HG03039 (cell line): ENCODE measurements around the gene SERGEF.

Source experiments
- ATAC-seq: cut with Tn5 transposase; IDR thresholded peaks from one replicate; pipeline ENCODE4 v1.9.1; 2021; ENCODE audit warnings: mild to moderate bottlenecking, moderate library complexity; ENCODE audit not compliant: unreplicated experiment

The SERGEF gene

DNA sequence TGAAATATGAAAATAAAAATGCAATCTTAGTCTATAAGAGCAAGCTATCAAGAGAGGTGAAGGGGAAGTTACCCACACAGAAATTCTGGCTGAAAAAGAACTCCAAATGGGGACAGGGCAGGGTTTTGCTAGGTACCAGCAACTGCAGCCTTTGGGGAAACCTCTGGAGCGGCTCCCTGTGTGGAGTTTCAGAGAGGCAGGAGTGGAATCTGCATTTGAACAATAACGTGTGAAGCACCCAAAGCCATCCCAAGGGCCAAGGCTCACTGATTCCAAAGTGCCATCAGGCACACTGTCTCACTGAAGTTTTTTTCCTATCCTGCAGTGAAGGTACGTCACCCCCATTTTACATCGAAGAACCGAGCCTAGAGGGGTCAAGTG, 190.5 kb downstream of the SERGEF start:
- no peak for ATAC-seq

DNA sequence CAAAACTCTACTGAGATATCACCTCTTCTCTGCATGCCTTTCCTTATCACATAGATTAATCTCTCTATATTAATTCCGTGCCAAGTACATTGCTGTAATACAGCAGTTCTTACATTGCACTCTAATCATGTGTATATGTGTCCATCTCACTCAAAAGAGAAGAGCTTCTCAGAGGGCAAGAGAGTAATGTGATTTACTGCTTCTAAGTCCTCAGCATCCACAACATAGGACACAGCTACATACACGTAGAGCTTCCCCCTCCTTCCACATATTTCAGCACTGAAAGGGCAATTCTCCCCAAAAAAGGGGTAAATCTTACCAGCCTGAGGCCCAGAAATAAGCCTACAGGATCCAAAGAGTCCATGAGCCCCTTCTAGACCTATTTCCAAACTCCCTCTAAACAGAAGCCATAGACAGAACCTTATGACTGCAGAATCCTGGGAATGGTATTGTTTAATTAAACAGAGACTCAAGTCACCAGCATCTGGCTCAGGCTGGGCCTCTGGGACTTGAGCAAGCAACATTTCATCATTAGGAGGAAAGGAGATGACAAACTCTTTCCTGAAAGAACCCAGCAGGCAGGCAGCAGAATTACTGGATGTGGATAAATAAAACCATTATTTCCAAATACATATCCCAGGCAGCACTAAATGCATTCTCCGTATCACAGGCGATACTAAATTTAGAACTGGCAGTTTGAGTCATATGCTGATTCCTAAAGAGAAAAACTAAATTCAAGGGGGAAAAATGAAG, 191.0 kb downstream of the SERGEF start:
- no peak for ATAC-seq

DNA sequence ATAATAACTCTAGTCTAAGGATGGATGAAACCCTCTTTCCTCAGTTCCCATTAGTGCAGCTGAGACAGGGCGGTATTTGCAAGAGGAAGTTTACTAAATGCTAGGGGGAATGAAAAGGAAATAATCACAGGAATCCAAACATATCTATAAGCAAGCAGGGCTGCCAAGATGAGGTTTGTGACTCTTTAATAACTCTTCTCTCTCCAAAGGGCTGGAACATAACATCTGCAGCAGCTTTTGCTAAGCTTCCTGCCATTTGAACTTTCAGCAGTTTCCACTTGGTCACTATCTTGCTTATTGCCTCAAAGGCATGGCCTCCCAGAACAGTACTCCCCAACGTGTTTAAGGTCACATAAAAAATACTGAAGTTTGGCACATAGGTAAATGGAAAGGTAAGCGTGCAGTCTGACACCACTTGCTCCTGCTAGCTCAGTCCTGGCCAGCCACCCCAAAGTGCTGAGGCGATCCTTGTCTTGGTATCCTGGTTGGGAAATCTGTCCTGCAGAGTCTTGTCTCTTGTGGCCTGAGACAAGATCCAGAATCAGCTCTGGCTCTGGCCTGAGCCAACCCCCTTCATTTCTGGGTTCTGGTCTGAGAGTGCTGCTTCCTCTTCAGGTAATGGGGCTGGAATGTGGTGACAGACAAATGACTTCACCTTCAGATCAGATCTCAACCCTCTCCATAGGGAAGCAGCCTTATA, 196.5 kb downstream of the SERGEF start:
- no peak for ATAC-seq

DNA sequence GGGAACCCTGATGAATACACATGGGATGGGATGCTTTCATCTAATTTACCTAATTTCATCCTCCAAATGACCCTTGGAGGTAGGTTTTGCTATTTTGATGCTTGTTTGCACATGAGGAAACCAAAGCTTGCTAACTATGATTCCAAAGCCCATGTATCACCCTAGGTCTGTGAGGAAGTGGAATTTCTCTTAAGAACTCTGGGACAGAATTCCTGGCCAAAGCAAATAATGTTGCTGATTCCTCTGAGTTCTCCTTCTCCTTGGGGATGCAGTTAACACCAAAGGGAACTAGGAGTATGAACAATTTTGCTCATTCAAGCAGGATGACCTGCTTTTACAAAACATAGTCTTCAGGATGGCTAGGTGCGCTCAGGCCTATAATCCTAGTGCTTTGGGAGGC, 198.3 kb downstream of the SERGEF start:
- ATAC-seq = no peak

DNA sequence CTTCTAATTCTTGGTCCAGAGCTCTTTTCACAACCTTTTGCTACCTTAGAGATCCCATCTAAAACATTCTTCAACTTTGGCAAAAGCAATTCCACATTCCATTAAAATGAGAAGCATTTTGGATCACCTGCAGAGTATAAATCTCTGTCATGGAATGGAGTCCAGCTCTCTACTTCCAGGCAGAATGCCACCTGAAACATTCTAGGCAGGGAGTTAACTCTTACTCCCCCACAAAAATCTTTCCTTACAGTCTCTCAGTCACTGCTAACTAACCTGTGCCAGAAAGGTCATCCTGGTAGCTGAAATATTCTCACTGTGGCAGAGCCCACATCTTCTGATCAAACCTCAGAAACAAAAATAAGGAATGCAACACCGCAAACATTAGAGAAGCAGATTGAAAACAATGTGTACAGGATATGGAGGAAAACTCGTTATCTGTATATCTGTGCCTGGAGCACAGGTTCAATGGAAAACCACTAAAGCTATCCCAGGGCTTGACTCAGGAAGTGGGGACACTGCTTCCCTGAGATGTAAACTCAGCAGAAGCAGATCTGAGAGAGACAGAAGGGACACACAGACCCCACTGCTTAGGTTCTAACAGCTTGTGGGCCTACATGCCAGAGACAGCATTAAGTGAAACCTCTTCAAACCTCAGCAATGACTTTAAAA, 199.3 kb downstream of the SERGEF start:
- no peak for ATAC-seq

DNA sequence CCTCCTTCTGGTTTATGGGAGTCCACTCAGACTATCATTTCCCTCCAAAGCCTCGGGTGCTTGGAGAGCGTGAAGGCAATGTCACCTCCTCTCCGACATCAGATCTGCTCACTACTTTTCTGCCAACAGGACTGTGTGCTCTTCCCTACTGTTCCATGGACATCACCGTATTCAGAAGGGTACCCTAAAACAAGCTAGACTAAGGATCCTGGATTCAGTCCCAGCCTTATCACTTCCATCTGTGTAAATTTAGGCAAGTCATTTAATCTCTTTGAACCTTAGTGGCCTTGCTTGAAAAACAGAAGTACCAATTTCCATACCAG, 200.0 kb downstream of the SERGEF start:
- ATAC-seq = no peak

DNA sequence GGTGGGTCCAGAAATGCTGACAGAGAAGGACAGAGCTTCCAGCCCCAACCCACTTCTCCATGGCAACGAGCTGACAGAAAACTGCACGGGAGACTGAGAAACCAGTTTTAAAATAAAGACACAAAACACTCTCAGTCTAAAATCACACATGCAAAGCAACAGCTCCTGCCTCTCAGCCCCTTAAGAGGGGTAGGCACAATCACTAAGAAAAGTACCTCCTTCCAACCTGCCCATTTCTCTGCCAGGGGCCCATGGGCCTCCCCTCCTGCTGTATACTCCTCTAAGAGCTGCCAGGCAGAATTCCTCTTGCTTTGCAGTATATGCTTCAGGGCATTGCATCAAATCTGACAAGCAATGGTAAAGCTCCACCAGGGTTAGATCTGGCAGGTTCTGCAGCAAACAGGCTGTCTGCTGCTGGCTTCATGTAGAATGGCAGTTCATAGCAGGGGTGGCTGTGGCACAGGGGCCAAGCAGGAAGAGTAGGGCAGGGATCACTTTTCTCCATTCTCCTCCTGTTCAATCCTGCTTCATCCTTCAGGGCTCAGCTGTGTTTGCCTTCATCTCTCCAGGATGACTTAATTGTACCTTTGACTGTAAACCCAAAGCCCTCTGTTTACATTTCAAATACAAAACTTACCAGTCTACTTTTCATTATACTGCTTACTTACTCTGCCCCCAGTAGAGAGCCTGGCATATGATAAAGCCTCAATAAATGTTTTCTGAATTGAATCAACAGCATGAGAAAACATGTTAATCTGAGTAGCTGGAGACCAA, 200.6 kb downstream of the SERGEF start:
- ATAC-seq = no peak

DNA sequence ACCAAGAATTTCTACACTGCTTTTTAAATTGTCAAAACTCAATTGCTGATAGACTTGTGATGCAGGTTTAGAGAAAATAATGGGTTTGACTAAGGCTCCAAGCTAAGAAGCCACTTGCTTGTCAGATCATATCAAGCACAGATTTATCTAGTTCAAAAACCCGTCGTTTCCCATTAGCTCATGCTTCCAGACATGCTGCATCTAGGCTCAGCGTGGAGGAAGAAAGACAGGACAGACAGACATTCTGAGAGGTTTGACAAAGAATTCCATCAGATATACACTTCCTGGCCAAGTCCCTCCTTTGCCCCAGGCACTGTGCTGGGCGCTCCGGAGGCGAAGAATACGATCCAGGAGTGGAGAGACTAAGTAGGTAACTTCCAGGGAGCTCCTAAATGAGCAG, 201.5 kb downstream of the SERGEF start:
- ATAC-seq = no peak

DNA sequence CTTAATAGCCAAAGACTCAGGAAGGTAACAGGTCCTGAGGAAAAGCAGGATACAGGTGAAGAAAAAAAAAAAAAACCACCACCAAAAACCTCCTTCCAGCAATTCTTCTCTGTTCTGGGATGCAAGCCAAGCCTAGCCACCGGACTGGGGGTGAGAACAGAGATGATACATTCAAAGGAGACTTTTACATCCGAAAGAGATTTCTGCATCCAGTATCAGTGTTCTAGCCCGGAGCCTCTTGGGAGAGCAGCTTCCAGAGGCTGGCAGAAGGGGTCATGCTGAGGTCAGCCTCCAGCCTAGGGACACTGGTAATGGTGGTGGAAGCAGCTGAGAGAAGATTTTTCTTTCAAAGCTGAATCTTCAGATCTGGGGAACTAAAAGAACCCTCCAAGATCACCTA, 202.1 kb downstream of the SERGEF start:
- no peak for ATAC-seq

DNA sequence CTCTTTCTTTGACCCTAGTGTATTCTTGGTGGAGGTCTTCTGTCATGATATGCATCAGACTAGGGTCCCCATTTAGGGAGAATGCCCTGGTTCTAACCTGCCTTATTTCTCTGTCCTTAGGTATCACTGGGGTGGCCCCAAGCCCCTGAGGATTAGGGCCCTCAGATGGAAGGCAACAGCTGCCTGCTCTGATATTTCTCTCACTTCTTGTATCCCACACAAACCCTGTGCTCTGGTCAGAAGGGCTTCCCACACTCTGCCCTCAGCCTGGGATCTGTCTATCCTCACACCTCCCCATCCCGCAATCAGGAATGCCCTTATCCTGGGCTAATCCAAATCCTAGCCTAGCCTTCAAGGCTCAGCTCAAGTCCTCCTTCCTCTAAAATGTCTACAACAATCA, 202.8 kb downstream of the SERGEF start:
- no peak for ATAC-seq

DNA sequence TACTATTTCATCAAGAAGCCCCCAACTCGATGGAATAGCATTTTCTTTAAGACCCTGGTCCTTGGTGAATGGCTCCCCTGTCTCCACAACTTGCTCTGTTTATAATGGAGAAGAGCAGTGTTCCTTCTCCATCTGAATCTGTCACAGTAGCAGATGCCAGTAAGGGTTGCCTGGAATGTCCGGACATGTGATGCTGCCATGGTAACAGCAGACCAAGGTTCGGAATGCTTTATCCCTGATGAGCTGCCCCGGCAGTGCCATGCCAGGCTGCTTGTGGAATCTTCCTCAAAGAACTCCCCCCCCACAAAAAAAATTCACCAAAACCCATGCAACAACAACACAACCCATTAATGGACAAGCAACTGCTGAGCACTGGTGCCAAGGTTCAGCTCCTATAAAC, 205.8 kb downstream of the SERGEF start:
- no peak for ATAC-seq

DNA sequence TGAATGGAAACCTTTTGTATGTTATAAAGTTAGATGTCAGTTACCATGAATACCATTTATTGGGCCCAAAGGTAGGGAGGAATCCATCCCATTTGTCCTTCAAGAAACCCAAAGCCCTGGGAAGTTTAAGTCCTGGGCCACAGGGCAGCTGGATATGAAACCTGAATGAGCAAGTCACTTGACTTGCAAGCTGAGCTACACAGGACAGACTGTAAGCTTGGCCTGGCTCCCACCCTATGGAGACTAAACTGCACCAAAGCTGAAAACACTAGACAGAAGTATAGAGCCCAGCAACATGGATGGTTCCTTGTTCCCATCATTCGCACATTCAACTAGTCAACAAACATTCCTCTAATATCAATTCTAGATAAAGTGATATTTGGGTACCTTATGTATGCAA, 207.0 kb downstream of the SERGEF start:
- no peak for ATAC-seq

DNA sequence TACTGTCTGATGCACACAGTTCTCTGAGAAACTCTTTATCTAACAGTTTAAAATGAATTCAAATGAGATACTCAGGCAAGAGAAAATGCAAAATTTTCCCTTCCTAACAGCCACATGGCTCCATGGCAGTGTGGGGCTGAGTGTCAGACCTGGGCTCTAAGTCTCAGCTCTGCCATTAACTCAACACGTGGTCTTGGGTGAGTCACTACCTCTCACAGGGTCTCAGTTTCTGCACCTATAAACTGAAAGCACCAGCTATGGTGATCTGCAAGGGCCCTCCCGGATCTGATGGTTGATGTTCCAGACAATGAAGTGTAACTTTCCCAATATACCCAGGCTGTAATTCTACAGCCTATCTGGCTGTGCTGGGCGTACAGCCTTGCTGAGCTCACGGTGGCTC, 207.8 kb downstream of the SERGEF start:
- no peak for ATAC-seq

DNA sequence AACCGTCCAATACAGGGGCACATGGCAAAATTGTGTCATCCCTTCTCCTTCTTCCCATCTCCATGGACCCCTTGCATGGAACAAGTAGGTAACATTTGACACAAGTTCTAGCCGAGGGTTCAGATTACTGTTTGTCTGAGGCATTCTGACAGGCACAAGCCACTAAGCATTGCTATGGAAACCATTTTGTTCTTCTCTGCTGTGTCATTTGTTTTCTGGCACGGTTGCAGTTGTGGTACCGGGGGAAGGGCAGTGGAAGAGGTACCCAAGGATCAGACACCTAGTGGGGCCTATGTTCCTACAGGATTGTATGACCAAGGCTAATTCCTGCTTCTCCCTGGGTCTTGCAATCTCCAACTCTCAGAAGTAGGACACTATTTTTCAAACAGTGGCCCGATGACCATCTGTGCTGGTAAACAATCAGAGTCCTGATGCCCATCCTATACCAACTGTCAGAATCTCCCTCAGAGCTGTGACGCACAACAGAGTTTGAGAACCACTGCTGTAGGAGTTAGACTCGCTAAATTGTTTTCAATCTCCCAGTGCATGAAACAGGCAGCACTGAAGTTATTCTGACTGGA, 209.0 kb downstream of the SERGEF start:
- ATAC-seq = no peak

DNA sequence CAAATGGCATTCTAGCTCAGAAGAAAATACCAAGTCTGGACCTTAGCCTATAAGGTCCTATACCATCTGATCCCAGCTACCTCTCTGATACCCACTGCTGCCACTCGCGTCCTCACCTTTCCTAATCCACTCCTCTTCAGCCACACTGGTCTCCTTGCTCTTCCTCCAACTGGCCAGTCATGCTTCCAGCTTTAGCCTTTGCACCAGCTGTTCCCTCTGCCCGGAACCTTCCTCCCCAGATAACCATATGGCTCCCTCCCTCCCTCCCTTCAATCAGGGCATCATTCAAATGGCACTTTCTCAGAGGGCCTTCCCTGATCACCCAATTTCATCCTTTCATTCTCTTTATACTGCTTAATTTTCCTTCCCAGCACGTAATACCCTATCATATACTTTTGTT, 210.4 kb downstream of the SERGEF start:
- no peak for ATAC-seq

DNA sequence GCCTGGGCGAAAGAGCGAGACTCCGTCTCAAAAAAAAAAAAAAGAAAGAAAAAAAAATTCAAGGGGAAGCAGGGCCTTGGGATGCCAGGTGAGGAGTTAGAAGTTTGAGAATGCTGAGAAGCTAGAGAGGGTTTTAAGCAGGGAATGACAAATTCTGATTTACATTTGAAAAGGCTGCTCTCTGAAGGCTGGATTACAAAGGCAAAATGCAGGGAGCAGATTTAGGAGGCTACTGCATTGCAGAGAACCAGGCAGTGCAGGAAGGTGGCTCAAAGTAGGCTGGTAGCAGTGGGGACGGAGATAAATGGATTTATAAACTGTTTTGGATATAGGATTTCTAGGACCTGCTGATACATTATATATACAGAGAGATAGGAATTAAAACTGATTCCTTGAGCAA, 211.7 kb downstream of the SERGEF start:
- ATAC-seq = no peak

DNA sequence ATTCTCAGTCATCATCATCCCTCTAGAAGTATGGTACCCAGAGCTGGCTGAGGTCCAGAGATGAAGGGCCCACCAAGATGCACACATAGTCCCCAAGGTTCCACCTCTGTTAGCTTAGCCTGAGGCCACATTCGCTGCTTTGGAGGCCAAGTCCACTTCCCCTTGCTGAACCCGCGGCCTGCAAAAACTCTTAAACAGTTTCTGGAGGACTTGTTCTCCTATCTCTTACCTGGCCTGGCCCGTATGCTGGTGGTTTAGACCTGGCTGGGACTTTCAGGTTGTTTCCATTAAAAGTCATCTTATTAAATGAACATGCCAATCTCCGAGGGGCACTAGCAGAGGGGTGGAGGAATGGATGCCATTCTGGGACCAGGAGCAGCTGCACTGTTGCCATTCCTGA, 213.7 kb downstream of the SERGEF start:
- no peak for ATAC-seq

DNA sequence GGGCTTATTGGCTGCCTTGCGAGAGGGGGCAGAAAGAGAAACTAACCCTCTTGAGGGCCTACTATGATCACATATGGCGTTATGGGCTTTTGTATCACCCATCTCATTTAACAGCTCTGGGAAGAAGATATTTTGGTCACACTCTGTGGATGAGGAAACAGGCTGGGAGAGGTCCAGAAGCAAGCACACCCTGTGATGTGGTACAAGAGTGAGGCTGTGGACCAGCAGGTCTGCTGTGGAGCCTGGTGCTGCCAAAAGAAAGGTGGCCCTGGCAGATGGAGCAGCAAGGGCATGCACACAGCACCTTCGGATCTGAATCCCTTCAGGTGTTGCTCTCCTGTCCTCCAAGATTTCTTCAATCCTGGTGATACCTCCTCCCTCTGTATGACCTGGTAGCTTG, 214.1 kb downstream of the SERGEF start:
- ATAC-seq = no peak

DNA sequence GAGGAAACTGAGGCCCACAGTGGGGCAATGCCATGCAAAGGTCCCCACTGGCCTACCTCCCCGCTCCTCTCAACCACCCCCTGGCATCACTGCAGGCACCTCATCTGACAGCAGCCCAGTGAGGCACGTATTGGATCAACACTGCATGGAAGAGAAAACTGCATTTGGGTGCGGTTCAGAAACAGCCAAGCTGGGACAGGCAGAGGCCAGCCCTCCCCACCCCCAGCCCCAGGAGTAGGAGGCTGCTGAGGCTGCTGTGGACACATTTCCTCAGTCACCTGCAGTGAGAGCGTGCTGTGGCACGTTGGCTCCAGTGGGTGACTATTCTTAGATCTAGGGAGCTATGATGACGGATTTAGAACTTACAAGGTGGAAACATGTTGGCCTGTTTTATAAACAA, 214.6 kb downstream of the SERGEF start:
- no peak for ATAC-seq

DNA sequence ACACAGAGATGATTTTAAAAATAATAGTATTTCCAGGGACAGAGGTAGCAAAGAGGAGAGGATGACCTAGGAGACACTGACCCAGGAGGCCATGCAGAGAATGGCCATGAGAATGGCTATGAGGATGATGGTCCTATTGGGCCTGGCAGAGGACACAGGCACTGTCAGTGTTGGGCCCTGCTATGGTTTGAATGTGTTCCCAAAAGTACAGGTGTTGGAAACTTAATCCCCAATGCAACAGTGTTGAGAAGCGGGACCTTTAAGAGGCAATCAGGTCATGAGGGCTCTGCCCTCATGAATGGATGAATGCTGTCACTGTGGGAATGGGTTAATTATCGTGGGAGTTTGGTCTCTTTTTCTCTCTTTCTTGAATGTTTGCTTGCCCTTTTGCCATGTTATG, 216.7 kb downstream of the SERGEF start:
- ATAC-seq = no peak

DNA sequence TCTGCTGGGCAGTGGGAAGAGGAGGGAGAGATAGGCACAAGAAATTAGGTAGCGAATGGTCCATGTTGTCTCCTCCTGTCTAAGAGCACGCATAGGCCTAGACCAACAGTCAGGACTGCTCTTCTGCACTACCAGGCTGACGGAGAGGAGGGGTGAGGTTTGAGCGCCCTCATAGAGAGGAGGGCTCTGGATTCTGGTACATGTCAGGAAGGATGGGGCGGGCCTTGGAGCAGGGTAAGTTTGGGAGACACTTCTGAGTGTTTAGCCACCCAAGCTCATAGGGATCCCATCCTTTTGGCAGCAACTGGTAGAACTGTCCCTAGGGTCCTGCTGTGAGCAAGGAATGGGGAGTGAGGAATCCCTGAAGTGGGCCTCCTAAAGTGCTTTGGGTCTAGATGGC, 217.9 kb downstream of the SERGEF start:
- ATAC-seq = no peak
